Measurements from ENCODE around the gene STK11IP. TPM values are rescaled to one million over a fixed set of nuclear protein-coding genes. Genes with fewer than 3 reads are reported as not detected.

The STK11IP gene, protein sequence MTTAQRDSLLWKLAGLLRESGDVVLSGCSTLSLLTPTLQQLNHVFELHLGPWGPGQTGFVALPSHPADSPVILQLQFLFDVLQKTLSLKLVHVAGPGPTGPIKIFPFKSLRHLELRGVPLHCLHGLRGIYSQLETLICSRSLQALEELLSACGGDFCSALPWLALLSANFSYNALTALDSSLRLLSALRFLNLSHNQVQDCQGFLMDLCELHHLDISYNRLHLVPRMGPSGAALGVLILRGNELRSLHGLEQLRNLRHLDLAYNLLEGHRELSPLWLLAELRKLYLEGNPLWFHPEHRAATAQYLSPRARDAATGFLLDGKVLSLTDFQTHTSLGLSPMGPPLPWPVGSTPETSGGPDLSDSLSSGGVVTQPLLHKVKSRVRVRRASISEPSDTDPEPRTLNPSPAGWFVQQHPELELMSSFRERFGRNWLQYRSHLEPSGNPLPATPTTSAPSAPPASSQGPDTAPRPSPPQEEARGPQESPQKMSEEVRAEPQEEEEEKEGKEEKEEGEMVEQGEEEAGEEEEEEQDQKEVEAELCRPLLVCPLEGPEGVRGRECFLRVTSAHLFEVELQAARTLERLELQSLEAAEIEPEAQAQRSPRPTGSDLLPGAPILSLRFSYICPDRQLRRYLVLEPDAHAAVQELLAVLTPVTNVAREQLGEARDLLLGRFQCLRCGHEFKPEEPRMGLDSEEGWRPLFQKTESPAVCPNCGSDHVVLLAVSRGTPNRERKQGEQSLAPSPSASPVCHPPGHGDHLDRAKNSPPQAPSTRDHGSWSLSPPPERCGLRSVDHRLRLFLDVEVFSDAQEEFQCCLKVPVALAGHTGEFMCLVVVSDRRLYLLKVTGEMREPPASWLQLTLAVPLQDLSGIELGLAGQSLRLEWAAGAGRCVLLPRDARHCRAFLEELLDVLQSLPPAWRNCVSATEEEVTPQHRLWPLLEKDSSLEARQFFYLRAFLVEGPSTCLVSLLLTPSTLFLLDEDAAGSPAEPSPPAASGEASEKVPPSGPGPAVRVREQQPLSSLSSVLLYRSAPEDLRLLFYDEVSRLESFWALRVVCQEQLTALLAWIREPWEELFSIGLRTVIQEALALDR
- total RNA-seq, result 17.1 TPM
- long read RNA-seq, partial matches to known transcripts, result 6 of 16 reads
- long read RNA-seq, other reads (novel, unspliced or antisense), result 8 of 16 reads

DNA sequence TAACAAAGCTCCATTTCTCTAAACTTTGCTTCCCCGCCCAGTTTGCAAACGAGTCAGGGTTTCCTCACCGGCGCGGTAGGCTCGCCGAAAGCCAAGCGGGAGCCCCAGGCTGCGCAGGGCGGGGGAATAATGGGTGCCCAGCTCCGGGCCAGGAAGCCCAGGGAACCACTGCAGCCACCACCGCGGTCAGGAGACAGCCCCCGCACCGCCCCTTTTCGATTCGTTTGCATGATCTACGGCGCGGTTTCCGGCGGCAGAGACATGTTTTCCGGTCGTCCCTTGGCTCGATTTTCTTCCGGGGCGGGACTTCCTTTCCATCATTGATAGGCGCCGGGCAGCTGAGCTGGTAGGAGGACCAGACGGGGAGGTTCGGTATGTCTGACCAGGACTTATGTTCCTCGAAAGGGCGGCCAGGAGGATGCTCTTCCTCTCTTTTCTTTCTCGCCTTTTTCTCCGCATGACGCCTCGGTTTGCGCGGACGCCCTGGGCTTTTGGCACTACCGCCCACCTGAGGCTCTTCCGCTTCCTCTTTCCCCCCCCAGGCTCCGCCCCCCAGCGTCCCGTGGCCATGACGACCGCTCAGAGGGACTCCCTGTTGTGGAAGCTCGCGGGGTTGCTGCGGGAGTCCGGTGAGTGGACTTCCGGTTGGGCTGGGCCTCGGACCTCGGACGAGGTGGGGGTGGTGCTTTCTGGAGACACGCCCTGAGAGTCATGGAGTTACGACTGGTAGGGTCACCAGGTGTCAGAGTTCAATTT is at the start of gene STK11IP:
STK11IP (plus strand) TSS at position 306 of the 756 bp plus-strand sequence; CDS start at position 569, 263 bp downstream.
- peak; percentile 97 for DNase-seq (ENCODE audit: low spot score)

DNA sequence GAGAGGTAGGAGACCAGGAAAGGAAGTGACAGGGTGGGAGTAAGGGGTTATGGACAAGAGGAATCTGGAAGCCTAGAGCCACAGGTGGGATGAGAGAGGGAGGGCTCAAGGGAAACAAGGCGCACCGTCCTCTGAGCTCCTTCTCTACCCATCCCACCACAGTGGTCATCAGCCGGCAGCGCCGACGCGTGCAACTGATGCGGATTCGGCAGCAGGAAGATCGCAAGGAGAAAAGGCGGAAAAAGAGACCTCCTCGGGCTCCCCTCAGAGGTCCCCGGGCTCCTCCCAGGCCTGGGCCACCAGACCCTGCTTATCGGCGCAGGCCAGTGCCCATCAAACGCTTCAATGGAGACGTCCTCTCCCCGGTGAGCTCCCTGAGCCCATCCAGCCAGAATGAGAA is 48.7 kb upstream of the STK11IP start:
- no peak for DNase-seq (ENCODE audit: low spot score)

DNA sequence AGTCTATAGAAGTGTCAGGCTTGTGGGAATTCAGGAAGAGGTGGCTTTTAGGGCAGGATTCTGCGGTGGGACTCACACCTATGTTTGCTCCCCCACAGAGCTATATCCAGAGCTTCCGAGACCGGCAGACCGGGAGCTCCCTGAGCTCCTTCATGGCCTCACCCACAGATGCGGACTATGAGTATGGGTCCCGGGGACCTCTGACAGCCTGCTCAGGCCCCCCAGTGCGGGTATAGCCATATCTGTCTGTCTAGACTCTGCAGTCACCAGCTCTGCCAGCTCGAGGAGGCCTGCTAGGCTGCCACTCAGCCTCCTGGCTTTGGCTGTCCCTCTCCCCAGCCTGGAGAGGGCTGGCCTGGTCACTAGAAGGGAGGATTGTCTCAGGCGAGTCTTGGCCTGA is 48.0 kb upstream of the STK11IP start:
- peak; percentile 74 for DNase-seq (ENCODE audit: low spot score)

DNA sequence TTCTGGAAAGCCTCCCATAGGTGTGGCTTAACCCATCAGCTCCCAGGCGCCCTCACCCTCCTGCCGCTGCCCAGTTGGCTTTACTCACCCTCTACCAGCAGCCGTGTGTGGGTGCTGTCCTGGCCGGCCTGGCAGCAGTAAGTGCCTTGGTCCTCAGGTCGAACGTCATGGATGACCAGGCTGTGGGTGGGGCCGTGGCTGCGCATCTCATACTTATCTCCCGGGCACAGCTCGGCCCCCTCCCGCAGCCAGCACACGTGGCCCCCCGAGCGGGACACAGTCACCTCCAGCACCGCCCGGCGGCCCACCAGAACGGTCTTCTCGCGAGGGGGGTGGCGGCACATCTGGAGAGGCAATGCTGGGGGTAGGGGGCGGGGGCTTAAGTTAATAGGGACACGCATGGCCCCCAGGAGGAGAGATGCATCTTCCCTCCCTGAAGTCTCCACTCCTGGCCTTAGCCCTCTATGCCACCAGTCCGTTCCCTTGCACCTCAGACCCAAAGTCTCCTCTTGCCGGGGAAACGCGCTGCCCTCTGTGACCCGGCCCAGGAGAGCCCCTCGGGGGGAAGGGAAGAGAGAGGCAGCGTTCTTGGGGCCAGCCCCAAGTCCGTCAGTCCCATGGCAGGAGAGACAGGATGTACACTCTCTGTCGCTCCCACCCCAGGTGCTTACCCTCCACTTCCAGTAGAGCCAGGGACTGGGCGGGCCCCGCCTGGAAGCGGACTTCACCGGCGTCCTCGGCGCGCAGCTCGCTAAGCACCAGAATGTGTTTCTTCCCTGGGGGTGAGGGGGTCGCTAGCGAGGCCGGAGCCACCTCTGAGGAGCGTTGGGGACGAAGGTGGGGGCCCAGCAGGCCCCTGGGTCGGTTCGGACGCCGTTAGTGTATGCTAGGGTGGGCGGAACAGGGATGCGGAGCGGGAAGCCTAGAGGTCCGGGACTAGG is 45.9 kb upstream of the STK11IP start:
- DNase-seq (ENCODE audit: low spot score), result peak; percentile 89

DNA sequence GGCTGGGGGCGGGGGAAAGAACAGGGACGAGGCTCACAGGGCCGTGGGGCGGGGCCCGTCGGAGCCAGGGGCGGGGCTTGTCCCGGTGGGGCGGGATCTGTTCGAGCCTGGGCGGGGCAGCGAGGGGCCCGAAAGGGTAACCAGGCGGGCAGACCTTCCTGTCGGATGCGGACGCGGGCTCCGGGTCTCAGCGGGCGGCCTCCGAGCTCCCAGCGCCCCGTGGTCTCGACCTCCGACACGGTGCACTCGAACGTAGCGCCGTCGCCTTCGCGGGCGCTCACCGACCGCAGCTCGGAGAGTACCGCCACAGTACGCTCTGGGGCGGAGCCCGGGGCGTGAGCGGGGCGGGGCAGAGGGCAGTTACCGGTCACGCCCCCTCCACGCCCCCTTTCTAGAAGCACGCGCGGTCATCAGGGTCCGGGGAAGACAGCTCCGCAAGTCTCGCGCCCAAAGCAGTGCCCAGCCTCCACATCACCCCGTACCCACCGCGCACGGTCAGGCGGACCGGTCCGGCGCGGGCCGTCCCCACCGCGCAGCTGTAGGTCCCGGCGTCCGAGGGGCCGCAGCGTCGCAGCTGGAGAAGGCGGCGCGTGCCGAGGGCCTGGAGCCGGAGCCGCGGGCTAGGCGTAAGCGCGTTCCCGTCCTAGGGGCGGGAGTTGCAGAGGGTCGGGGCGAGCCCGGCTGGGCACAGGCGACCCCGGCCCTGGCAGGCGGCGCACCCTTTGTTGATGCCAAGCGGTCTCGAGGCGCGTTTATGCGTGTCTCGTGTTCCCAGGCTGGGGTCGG is 45.1 kb upstream of the STK11IP start:
- no peak for DNase-seq (ENCODE audit: low spot score)

DNA sequence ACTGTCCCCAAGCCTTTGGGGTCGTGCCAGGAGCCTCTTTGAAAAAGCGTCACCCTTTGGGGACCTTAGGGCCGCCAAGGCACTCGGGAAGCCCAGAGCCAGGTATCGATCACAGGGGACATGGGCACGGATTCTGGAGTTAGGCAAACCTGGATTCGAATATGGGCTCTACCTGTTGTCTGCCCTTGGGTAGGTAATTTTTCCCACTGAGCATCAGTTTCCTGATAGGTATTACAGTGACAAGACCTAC is 44.6 kb upstream of the STK11IP start:
- DNase-seq (ENCODE audit: low spot score), result no peak

DNA sequence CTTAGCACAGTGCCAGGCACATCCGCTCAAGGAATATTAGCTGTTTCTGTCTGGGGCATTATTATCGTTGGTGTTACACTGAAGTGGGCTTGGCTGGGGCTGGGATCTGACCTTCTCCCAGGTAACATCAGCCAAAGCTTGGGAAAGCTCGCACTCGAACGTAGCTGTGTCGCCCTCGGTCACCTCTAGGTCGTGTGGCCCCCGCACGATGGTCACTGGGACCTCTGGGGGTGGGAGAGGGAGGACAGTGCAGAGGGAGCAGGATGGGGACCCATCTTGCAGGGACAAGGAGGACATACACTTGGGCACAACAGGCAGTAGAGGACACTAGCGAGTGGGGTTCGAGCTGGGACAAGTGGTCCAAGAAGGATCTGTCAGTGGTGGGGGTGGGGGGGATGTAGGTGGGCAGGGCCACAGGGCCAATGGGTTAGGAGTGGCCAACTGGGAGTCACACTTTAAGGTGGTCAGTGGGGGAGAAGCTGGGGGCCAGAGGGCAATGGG is 44.1 kb upstream of the STK11IP start:
- no peak for DNase-seq (ENCODE audit: low spot score)

DNA sequence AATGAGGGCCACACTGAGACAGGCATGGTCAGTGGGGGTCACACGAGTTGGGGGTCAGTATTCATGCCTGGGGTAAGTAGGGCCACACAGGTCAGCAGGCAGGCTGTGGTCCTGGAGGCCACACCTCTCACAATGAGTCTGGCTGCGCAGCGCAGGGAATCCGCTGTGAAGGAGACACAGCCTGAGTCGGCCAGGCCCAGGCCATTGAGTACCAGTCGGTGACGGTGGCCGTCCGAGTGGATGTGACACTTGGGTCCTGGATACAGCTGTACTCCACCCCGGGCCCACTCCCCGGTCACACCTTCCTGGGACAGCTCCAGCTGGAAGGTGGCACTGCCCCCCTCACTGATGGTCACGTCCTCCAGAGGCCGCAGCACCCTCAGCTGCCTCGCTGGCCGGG is 43.3 kb upstream of the STK11IP start:
- DNase-seq (ENCODE audit: low spot score), result no peak

DNA sequence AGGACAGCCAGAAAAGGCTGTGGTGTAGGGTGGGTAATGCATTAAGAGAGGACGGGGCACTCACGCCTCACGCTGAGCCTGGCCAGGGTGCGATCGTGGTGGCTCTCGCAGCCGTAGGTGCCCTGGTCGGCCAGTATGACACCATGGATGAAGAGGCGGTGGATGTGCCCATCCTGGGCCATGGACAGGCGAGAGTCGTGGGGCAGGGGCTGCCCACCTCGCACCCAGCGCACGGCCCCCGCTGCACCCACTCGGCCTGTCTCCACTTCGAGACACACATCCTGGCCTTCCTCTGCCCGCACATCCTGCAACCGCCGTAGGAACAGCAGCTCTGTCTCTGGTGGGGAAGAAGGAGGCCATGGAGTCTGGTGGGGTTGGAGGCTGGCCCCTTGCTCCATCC is 41.7 kb upstream of the STK11IP start:
- DNase-seq (ENCODE audit: low spot score), result no peak

DNA sequence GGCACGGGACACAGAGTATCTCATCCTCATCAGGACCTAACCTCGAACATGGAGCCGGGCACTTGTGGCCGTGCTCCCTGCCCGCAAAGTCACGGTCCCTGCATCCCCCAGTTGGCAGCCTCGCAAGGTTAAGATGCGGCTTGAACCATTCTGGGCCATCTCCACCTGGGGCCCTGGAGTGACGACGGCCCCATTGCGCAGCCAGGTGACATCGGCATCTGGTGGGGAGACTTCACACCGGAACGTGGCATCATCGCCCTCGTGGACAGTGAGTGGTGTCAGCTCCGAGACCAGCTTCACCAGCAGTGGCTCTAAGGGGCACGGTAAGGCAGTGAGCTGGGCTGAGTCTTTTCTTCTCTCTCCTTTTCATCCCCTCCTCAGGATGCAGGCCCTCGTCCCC is 41.2 kb upstream of the STK11IP start:
- no peak for DNase-seq (ENCODE audit: low spot score)

DNA sequence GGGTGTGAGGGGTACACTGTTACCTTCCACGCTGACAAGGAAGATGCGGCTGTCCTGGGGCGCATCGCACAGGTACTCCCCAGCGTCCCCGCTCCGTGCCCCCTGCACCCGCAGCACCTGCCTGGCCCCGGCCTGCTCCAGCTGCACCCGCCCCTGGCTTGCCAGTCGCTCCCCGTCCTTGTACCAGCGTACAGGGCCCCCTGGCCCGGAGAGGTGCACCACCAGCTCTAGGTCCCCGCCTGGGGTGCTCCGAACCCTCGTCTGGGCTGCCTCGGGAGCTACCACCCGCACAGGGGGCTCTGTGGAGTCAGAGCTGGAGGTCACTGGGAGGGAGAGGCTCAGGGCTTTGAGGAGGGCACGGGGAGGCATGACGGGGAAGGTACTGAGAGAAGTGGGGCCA is 40.3 kb upstream of the STK11IP start:
- DNase-seq (ENCODE audit: low spot score), result no peak

DNA sequence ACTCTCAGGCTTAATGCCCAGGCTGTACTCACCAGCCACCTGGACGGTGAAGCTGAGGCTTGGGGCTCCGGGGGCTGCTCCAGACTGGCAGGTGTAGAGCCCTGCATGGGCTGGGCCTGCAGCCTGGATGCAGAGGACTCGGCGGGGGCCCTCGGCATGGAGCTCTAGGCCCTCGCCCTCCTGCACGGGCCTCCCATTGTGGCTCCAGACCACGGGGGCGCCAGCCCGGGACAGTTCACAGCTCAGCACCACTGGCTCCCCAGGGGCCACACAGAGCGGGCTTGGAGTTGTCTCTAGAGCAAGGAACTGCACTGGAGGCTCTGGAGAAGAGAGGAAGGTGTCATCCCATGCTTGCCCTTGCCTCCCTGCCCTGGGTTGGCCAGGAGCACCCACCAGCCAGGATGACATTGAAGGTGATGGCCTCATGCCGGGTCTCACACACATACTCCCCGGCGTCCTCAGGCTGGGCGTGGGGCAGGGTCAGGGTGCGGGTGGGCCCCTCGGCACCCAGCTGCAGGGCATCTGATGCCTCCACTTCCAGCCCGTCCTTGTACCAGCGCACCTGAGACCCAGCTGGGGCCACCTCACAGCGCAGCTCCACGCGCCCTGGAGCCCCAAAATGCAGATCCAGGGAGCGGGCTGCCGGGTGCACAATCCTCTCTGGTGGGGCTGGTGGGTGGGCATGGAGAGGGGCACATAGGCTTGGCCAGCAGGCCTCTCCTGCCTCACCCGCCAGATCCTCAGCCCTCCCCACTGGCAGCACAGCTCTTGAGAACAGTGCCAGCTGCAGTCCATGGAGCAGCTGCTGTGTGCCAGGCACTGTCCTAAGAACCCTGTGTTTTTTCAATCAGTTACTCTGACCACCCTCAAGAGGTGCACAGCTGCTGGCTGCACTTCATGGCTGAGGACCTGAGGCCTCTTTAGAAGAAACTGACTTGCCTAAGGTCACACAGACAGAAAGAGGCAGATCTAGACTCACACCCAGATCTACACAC is 39.6 kb upstream of the STK11IP start:
- no peak for DNase-seq (ENCODE audit: low spot score)

DNA sequence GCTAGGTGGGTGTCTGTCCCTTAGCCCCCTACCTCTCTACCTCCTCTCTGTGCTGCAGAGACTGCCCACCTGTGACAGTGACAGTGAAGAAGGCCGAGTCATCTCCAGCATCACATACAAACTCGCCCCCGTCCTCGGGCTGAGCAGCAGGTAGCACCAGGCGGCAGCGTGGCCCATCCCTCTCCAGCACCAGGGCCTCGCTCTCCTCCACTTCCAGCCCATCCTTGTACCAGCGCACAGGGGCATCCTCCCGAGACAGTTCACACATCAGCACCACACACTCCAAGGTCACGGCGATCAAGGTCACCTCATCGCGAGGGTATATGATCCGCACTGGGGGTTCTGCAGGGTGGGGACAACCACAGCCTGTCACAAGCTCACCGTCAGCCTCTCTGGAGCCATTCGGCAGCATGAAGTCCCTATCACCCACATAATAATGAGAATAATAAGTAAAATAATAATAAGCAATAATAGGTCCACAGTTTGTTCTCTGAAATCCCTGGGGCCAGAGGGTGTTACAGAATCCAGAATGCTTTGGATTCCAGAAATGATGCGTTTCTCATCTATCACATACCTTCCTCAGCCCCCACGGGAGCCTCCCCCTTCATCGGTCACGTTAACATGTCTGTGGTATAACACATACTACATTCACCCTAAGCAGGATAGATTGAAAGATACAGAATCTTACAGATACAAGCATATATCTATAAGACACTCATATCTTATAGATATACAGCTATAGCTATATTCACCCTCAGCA is 38.3 kb upstream of the STK11IP start:
- DNase-seq (ENCODE audit: low spot score), result no peak

DNA sequence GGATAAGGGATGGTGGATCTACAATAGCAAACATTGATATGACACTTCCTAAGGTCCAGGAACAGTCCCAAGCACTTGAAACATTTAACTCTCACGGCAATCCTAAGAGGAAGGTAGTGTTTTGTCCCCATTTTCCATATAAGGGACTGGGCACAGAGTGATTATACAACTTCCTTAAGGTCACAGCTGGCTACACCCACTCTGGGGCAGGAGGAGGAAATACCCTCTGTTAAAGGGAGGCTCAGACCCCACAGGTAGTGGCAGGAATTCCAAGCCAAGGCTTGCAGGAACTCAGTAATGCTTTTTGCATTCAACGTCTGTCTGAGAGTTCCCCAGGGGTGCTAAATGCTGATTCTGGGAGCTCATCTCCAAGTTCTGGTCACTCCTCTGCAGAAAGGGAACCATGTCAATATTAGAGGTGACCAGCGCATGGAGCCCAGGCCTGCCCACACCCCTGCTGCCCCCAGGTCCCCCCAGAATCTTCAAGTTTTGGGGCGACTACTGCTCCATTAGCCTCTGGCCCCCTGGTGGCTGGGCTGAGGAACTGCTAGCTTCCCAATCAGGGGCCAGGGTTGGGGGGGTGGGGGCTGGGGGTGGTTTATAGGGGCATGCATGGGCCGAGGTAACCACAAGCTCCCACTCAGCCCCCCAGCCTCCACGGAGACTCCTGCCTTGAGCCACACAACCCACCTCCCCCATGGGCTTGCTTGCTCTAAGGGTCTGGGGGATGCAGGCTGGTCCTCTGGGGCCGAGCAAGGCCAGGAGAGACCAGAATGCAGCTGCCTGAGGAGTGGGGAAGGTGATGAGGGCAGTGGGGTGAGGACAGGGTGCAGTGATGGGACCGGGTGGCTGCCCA is 37.4 kb upstream of the STK11IP start:
- no peak for DNase-seq (ENCODE audit: low spot score)

DNA sequence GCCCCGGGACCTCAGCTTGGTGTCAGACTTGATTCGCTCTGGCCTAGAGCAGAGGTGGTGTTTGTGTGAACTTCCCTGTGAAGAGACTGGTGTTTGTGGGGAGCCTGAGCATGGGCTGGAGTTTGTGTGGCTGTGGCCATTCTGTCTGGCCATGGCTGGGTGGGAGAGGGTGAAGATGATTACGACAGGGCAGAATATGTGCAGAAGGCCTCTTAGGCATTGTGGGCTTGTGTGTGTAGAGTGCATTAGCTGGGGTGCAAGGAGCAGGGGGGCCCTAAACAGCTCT is 36.8 kb upstream of the STK11IP start:
- DNase-seq (ENCODE audit: low spot score), result no peak

Measured in mesenteric fat pad (tissue), 1 donor.